Cerebellar nuclear complex (tissue), 1 donor: ENCODE measurements around the gene EGFL7.

Experiments
- DNase-seq, 2 experiments: peaks; one replicate each; lab custom pipeline; 2025; lab: John Stamatoyannopoulos, UW

EGFL7 gene

GRCh38 chr9:136659861-136660784, 2.6 kb upstream of the EGFL7 start:
- DNase-seq = no peak

GRCh38 chr9:136660971-136661550, 1.7 kb upstream of the EGFL7 start:
- no peak for DNase-seq

GRCh38 chr9:136661641-136662325, 933 bp upstream of the EGFL7 start:
- DNase-seq = no peak

- DNase-seq = no peak
Measured at GRCh38 chr9:136662326-136662655, 425 bp upstream of the EGFL7 start.

- DNase-seq = no peak
Measured at GRCh38 chr9:136664000-136664915, 1.5 kb downstream of the EGFL7 start.

- no peak for DNase-seq
Measured at GRCh38 chr9:136665111-136665703, 2.5 kb downstream of the EGFL7 start.

GRCh38 chr9:136665704-136666371, 3.1 kb downstream of the EGFL7 start:
- no peak for DNase-seq

GRCh38 chr9:136666372-136667213, 3.9 kb downstream of the EGFL7 start:
- no peak for DNase-seq

- DNase-seq = no peak
Measured at GRCh38 chr9:136667214-136667939, 4.7 kb downstream of the EGFL7 start.

GRCh38 chr9:136667940-136668760, 5.4 kb downstream of the EGFL7 start:
- DNase-seq = no peak

- no peak for DNase-seq
Measured at GRCh38 chr9:136668983-136669790, 6.5 kb downstream of the EGFL7 start.

- no peak for DNase-seq
Measured at GRCh38 chr9:136669791-136670464, 7.2 kb downstream of the EGFL7 start.

- DNase-seq = no peak
Measured at GRCh38 chr9:136670576-136671253, 8.0 kb downstream of the EGFL7 start.

GRCh38 chr9:136671254-136671614, 8.5 kb downstream of the EGFL7 start:
- DNase-seq = no peak

GRCh38 chr9:136671646-136672430, 9.1 kb downstream of the EGFL7 start:
- no peak for DNase-seq
